GM21447 (cell line): Measurements from ENCODE around the gene NAPG.
"Not testable (repeated sequence)": the region's sequence is repeated elsewhere in the genome, so short reads cannot be mapped to it uniquely, and the experiment has no call there.

Experiments
- ATAC-seq: cut with Tn5 transposase; IDR thresholded peaks from one replicate; pipeline ENCODE4 v1.9.1; 2021; ENCODE audit not compliant: unreplicated experiment

NAPG gene

DNA sequence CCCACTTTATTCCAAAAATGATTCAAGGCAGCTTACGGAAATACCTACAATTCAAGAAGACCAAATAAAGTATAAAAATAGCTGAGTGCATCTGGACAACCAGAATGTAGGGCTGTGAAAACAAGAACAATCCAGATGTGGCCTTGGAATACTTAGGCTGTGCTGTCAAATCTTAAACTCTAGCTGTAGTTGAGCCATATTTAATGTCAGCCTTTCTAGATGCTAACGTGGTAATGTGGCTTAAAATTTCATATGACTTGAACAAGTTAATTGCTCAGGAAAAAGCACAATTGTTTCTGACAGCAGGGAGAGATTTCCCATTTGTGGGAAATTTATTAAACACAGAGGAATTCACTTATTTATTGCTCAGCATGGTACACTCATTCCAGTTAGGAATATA is 14.6 kb upstream of the NAPG start:
- ATAC-seq = no peak

DNA sequence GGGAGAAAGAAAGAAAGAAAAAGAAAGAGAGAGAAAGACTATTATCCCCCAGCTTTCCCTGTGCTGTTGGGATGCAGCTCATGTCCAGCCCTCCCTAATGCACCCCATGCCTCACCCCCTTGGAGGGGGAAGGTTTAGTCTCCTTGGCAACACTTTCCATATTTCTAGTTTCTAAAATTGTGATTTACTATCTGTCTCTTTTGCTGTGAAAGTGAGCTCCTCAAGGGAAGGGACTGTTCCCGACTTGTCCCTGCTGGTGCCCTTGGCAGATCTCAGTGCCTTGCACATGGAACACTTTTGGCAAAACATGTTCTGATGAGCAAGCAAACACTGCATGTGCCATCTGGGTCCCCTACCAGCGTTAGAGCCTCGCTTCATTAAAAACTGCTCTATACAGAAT is 11.7 kb upstream of the NAPG start:
- ATAC-seq = no peak

DNA sequence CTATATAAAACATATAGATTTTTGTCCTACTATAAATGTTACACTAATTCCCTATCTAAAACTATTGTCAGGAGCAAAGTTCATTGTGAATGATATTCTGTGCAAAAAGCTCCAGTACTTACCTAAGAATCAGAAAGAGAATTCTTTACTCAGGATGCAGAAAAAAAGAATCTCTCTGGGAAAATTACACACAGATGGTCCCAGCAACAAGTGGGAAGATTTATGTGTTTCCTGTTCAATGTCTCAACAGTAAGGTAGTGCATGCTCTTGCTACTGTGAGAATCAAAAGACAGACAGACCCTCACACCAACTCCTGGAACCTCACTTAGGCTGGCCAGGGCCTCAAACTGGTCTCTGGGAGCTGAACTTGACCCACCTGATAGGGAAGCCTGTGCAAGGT is 11.2 kb upstream of the NAPG start:
- no peak for ATAC-seq

DNA sequence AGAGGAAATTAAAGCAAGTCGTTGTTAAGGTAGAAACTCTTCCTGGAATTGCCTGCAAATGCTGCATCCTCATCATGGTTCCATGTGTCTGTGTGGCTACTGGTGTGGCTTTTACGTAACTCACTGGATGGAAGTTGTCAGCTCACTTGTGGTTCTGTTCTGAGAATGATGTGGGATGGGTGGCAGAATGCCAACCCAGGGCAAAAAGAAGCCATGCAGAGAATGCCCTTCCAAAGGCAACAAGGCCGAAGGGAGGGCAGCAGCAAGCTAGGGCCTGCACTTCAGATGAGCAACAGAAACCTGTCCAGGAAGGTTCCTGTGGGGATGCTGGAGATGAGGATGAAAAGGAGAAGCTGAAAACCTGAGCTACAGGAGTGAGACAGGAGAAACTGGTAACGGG is 10.4 kb upstream of the NAPG start:
- ATAC-seq = no peak

DNA sequence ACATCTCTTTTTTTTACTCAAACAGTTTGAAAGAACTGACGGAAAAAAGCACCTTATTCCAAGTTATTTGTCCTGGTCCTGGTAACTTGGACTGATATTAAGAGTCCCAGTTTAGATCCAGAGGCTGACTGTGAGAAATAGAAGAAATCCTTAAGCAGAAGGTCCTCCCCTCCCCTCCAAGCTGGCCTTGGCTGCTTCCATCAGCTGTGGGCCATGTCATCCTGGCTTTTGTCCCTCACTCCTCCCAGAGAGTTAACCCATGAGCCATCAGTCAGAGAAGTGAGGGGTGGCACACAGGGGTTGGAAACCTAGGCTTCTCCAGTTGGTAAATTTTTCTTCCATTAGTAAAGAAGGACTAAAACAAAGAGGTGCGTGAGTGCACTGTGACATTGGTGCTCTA is 9.7 kb upstream of the NAPG start:
- no peak for ATAC-seq

DNA sequence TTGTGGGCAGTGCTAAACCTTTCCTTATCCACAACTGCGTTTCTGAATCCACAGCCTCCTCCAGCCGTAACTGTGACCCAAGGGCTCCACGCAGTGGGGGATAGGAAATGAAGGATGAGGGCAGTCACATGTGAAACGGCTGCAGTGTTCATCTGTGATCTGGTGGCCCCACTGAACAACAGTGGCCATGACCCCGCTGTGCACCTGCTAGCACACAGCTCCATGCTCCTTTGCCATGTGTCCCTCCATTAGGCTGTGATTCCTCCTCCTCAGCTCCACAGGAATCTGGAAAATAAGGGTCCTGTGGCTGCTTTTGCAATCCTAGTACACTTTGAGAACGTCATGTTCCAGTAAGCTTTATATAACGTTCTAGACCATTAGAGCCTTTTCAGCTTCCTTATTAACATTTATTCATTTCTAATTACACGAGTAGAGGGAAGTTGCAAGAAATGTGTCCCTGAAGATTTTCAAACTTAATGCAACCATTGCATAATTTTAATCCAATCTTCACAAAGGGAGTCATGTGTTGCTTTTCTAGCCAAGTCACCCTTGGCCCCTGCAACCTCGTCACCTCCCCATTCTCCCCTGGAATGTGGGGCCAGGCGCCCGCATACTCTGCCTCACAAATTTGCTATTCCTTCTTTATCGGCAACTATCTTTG is 7.1 kb upstream of the NAPG start:
- no peak for ATAC-seq

DNA sequence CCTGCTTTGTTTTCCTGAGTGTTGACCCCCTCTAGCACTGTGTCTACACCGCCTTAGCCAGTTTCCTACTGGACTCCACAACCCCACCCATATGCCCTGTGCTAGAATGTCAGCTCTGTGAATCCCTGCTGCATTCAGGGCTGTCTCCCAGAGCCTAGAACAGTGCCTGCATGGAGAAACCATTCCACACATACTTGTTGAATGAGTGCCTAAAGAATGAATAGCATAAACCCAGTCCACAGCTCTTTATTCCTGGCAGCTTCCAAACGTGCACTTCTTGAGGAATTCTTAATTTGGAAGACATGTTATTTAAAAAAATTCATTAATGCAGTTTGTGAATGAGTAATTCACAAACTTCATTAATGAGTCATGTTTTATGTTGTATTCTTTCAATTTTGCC is 6.5 kb upstream of the NAPG start:
- no peak for ATAC-seq

DNA sequence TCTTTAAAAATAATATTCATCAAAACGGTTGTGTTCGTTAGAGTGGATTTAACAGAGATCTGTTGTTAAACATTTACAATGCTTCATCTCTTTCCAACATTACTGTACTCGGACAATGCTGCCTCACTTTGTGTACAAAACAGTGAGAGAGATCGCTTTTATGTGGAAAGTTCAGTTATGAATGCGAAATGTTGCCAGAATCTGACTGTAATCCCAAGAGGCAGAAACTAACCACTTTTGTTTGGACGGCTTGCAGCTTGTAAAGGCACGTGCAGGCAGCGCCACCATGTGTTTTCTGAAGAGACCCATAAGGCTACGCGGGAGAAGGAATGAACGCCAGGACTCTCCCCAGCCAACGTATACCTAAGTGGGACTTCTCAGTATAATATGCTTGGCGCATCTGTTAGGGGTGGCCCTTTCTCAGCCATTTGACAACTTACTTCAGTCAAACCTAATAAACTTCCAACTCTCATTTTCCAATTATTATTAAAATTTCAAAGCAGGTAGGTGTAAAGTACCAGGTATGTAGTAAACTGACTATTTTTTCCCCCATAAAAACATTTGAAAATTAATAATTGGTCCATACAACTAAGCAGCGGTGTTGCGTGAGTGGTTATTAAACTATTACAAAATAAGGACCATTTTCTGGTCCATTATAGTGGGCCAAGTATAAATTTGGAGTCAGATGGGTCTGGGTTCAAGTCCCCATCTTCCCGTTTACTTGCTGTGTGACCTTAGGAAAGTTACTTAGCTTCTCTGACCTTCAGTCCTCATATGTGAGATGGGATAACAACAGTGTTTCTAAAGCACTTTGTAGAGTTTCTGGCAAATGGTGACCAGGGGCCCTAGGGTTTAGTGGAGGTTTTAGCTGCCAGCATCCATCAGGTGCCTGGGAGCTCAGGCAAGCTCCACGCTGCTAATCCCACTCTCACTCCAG is 5.6 kb upstream of the NAPG start:
- peak; percentile 67 for ATAC-seq

DNA sequence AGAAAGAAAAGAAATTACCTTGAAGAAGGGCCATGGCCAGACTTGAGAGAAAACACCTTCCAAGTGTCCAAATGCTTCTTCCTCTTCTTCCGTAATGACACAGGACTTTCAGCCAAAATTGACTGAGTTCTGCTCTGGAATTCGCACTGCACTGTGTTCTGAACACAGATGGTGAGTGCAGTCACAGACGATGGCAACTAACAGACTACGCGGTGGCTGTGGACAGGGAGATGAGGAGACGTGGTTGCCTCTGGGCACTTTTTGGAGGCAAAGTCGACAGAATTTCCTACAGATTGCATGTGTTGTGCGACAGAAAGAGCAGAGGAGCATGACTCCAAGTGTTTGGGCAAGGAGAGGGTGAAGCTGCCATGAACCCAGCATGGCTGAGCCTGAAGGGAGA is 4.3 kb upstream of the NAPG start:
- ATAC-seq = no peak

DNA sequence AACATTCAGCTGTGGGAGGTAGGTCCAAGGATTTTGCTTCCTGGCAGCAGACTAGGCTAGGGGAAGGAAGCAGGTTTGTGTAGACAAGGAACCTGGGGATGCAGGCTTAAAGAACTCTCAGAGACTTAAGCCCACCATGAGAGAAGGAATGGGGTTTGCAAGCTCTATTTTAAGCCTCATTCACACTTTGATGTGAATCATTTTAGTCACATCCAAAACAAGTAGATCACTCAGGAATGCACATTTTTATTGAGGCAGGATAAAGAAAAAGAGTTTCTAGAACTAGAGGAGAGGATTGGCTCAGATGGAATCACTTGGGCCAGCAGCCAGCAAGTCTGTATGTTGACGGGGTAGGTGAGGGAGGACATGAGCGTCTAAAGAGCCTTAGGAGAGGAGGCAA is 3.3 kb upstream of the NAPG start:
- no peak for ATAC-seq

DNA sequence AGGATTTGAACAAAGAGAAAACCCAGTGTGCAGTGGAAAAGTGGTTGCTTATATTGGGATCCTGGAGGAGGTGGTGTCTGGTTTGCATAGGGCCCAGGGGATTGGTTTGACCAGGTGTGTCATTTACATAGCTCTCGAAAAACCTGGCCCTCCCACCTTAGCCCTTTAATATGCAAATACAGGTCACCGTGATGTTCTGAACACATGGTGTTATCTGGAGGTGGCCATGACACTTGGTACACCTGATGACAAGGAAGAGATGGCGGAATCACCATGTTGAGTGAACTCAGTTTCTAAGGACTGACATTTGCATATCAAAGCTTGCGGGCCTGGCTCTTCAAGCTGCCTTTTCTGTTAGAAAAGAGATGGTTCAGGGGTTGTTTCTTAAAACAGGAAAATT is 2.3 kb upstream of the NAPG start:
- ATAC-seq = no peak

DNA sequence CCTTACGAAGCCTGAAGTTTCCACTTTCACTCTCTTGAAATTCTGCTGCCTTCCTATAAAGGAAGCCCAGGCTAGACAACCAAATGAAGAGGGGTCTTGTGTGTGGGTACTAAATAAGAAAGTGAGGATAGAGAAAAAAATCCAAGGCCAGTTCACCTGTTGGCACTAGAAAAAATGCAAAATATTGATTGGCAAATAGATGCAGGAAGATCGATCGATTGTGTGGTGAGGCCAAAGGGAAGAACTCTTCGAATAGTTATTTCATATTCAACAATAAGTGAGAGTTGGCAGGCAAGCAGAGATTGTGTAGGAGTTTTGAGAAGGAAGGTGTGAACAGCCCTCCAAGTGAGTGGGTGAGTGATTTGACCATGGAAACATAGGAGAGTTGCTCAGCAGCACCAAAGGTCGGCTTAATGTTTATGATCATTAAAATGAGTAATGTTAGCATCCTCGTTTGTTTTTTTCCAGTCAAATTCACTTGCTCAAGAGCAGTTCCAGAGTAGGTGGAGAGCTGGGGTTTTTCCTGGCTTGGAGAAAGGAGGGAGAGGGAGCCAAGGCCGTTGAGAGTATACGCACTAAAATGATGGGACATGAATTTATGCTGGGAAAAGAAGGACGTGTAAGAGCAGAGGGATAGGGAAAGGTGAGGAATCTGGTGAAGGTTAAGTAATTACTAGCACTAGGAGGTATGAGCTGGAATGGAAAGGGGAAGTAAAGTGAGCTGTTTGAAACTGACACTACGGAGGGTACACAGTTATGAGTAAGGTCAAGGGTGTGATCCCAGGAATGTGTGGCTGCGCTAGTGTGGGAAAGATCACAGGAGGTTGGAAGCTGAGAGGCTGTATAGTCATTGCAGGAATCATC is 1.1 kb upstream of the NAPG start:
- no peak for ATAC-seq

DNA sequence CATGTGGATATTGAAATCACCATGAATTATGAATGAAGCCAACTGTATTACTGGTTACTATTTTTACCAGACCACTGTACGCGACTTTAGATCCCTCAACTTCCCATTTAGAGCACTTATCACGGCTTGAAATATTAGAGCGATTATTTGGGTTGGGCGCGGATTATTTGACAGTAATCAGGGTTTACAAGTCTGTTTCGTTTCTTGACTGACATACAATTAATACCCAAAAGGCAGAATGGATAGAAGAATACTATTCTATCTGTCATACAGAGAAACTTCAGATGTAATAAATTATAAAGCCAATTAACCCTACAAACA is 496 bp upstream of the NAPG start:
- ATAC-seq = no peak

DNA sequence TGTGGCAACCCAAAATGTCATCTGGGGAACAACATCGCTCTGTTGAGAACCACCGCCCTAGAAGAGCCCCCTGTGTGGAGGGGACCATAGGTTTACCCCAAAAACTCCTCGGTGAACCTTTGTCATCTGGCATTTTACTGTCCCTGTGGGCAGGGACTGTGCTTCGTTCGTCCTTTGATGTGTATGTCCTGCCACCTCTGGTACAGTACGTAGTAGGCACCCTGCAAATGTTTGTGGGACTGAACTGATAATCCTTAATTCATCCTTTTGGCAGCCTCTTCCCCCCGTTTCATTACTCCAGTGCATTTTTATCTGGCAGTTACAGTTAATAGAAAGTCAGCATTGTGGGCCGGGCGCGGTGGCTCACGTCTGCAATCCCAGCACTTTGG is 728 bp downstream of the NAPG start:
- ATAC-seq = peak; percentile 3

DNA sequence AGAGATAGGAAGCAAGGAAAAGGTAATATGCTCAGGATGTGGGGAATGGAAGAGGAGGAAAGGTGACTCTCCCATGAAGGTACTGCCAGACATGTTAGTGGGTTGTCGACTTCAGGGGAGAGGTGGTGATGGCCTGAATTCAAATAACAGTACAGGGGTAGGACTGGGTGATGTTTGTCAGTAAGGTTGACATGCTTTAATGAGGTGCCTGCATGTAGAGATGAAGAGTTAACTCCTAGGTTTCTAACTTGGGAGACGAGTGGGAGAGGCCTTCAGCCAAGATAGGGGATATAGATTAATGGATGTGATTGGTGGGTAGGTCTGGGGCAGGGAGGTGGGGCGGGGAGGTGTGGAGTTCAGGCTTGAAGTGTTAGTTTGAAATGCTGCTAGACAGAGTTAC is 2.6 kb downstream of the NAPG start:
- ATAC-seq = no peak

DNA sequence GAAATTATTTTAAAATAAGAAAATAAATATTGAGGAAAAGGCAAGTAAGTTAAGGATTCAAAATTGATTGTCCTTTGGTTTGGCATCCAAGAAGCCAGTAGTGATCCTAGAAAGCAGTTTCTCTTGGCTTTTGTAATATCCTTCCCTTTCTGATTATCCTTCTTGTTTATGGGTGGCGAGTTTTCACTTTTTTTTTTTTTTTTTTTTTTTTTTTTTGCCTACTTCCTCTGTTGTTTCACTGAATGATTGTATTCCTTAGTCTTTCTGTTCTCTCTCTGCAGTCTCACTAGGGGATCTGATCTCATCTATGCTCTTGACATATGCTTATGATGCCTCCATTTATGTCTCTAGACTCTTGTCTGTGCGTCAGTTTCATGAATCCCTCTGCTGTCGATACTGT is 4.2 kb downstream of the NAPG start:
- no peak for ATAC-seq

DNA sequence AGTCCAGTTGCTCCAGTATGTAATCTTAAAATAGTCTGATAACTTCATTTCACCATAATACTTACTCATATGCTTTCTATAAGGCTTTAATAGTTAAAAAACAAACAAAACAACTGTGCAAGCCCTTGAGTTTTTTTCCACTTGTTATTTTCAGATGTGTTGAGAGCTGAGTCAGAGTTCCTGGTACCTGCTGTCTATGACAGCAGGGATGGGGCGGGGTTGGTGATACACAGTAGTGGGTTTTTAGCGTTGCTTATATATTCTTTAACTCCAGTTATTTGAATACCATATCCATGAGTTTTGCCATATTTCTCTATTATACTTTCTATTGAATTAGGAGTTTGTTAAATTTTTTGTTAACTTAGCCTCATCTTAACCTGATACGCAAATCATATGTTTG is 5.0 kb downstream of the NAPG start:
- no peak for ATAC-seq

DNA sequence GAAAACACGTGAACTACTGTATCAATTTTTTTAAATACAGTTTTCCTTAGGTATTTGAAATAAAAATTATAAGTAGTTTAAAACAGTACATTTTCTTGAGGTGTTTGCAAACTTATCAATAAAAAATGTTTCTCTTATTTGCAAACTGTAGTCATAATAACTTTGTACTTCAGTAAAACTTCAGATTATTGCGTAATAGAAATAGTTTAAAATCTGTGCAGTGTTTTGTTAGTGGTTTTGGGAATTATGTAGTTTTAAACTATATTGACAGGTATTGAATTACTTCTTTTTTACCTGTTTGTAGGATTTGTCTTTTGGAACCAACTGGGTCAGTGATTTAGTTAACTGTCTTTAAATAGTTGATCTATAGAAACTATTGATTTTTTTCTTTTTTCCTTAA is 7.3 kb downstream of the NAPG start:
- ATAC-seq = no peak

DNA sequence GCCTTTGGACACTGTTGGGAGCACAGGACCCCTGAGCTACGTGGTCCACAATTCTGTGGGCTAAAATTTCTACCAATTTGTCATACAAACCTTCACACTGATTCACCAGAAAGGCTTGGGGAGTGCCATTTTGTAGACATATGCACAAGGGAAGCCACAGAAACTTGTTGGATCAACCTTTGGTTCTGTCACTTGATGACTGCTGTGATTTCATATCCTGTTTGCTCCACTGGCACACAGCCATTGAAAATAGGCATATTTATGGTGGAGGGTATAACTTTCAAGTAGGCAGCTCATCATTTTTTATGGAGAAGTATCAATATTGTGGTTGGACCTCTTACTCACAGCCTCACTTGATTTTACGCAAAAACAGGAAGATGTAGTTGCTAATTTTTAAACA is 10.5 kb downstream of the NAPG start:
- no peak for ATAC-seq

DNA sequence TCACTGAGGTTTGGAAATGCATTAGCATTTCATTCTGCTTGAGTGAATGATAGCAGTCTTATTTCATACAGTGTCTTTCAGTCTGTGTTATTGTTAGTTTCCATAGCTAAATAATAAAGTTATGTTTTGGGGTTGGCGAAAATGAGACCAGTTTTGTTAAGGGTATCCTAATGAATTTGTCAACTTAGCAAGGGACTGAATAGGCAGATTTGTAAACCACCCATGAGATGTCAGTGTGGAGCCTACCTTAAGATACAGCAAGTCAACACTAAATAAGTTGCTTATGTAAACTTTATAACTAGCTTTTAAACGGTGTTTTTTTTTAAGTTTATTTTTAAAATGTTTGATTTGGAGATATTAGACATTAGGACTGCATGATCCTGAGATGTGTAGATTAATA is 11.9 kb downstream of the NAPG start:
- no peak for ATAC-seq

DNA sequence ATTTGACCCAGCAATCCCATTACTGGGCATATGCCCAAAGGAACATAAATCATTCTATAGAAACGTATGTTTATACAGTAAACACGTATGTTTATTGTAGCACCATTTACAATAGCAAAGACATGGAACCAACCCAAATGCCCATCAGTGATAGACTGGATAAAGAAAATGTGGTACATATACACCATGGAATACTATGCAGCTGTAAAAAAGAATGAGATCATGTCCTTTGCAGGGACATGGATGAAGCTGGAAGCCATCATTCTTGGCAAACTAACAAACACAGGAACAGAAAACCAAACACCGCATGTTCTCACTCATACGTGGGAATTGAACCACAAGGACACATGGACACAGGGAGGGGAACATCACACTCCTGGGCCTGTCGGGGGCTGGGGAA is 13.3 kb downstream of the NAPG start:
- not testable (repeated sequence) for ATAC-seq

DNA sequence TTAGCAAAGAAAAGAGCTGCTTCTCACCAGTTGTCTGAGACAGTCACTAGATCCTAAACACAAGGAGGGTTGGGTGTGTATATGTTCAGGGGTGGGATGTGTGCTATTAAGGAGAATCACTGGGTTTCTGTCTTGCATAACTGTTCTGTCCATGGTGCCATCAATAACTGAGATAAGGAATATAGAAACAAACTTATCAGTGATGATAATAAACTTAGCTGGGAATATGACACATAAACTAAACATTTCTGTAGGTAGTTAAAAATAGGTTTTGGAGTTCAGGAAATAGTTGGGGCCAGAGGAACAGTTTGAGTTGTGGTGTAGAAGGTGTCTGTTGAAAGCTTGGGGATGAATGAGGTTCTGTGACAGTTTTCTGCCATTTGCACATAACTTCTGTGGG is 17.4 kb downstream of the NAPG start:
- no peak for ATAC-seq
